Fibroblast of mammary gland (primary cell): ENCODE measurements around the gene ADAMTSL3.

ENCODE experiments used
- DNase-seq: peaks from one replicate; pipeline ENCODE4 v3.0.0-alpha.2; 2010; ENCODE audit warnings: low read depth
- H3K4me3 ChIP-seq: 2 replicates; pipeline ENCODE4 v1.5.1; 2011; ENCODE audit warnings: low read depth, mild to moderate bottlenecking, low read length, moderate library complexity; ENCODE audit not compliant: control insufficient read depth
- TF ChIP-seq, protein P1 (sequence below): conservative IDR thresholded peaks from 2 replicates; pipeline ENCODE4 v1.5.1; 2011; ENCODE audit warnings: low read depth, low read length, inconsistent platforms; ENCODE audit not compliant: control insufficient read depth, insufficient read depth

Gene ADAMTSL3

DNA sequence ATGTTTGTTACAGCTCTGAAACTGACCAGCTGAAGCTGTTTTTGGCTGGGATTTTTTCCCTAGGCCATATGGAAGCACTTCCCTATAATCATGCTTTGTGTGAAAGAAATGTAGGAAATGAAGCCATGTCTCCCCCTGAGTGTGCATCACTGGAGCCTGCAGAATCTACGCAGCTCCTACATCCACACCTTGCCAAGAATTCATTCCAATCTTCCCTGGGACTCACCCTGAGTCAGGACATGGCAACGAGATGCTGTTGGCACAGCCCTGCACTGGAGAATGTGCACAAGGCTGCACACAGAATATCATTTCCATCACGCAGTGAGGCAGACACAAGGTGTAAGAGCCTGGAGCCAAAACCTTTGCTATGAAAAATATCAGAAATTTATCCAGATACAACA, 189.5 kb downstream of the ADAMTSL3 start:
- DNase-seq, result peak; percentile 96
- TF ChIP-seq, protein P1, sequence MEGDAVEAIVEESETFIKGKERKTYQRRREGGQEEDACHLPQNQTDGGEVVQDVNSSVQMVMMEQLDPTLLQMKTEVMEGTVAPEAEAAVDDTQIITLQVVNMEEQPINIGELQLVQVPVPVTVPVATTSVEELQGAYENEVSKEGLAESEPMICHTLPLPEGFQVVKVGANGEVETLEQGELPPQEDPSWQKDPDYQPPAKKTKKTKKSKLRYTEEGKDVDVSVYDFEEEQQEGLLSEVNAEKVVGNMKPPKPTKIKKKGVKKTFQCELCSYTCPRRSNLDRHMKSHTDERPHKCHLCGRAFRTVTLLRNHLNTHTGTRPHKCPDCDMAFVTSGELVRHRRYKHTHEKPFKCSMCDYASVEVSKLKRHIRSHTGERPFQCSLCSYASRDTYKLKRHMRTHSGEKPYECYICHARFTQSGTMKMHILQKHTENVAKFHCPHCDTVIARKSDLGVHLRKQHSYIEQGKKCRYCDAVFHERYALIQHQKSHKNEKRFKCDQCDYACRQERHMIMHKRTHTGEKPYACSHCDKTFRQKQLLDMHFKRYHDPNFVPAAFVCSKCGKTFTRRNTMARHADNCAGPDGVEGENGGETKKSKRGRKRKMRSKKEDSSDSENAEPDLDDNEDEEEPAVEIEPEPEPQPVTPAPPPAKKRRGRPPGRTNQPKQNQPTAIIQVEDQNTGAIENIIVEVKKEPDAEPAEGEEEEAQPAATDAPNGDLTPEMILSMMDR, result no peak
- no peak overlapping the region for H3K4me3 ChIP-seq

DNA sequence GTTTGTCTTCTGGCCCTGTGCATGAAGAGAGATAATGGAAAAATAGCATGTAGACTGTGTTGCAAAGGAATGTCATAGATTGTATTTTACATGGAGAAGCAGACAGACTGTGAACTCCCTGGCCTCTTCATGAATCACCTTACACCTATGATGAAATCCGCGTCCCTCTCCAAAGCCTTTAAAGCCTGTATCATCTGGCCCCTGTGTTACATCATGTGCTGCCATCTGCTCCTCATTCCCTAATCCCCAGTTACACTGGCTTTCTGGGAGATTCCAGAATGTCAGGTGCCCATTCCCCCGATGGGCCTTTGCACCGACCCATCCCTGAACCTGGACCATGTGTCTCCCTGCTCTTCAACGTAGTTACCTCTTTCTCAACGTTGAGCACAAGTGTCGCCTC, 190.8 kb downstream of the ADAMTSL3 start:
- TF ChIP-seq, protein P1, result no peak
- no peak overlapping the region for H3K4me3 ChIP-seq
- DNase-seq, result peak; percentile 90

DNA sequence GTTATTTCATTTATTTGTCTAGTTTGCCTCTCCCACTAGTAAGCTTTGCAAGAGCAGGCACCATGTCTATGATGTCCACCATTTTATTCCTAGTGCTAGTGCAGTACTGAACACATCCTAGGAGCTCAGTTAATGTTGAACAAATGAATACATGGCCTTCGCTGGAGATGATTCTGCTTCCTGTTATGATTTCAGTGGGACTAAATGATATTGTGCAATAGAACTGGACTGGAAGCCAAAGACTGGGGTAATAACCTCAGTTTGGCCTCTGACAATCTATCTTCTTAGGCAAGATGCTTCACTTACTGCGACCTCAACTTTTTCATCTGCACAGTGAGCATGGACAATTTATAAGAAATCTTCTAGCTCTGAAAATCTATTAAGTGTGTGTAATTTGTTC, 191.3 kb downstream of the ADAMTSL3 start:
- DNase-seq, result peak; percentile 98
- TF ChIP-seq, protein P1, result no peak
- H3K4me3 ChIP-seq, result no peak overlapping the region

DNA sequence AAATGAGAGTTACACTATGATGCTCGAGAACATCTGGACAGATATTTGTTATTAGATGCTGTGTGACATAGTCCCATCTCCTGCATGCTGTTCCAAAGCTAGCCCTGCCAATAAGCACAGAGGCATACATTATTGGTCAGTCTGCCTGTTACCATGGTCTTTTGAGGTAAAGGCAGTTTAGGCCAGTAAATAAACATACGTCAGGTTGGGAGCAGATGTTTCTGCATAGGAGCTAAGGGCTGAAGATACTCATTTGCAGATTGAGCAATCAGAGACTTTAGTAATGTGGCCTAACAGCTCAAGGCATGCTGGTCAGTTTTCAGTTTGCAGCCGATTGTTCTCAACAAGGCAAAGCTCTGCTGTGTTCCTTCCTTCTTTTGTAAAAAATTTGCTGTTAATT, 192.9 kb downstream of the ADAMTSL3 start:
- TF ChIP-seq, protein P1, result no peak
- peak; percentile 99 for DNase-seq
- no peak overlapping the region for H3K4me3 ChIP-seq

DNA sequence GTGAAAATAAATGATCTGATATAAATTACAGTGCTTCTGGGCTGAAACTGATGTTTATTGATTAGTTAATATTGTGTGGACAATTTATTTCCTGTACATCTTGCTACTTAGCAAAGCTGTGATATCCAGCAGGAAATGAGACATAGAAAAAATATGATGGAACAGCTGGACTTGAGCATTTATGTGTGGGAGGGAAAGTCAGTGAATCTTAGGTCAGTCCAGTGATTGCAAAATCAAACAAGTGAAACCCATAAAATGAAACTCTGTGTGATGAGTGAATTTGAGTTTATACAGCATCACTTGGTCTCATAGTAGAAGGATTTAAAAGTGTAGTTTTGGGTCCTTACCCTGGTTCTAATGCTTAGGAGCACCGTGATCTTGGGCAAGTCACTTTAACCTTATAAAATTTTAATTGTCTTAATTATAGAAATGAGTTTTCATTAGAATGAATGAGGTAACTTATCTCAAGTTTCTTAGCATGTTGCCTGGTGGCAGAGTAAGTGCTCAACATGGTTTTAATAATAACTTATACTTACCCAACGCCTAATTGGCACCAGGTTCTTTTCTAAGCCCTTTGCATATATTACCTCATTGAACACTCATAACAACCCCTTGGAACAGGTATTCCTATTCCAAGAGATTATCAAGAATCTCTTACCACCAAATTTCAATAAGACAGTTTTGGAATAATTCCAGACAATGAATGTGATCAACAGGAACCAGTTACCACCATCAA, 194.6 kb downstream of the ADAMTSL3 start:
- no peak overlapping the region for H3K4me3 ChIP-seq
- DNase-seq, result peak; percentile 97
- TF ChIP-seq, protein P1, result no peak

DNA sequence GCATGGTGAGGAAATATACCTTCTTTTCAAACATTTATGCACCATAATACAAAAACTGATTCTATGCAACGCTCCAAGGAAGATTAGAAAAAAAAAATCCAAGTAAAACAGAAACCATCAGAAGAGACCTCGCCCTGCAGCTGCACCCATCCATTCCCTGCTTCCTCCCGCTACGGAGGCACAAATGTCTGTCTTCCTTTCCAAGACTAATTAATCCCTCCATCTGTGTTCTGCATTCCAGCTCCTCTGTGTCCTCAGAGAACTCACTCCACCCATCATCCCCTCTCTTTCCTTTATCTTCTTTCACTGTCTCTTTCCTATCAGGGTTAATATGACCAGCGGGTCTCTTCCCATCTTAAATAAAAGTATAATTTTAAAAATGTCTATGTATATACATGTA, 196.1 kb downstream of the ADAMTSL3 start:
- TF ChIP-seq, protein P1, result no peak
- H3K4me3 ChIP-seq, result no peak overlapping the region
- no peak for DNase-seq
